Cardiac muscle cell (in vitro differentiated cells and primary cell): ENCODE data around the gene BAZ2A. TPM values are rescaled to one million over a fixed set of nuclear protein-coding genes. Genes with fewer than 3 reads are reported as not detected.

Experiments
- DNase-seq, 2 donors: peaks; one replicate each; pipeline versions ENCODE4 v3.0.0 to v3.0.0-alpha.2; 2010 to 2017; ENCODE audit warnings: low read depth in 1 of 2, low spot score in 1 of 2
- H3K27ac ChIP-seq: fragments of 200-600 bp; sonication (generic); 2 replicates; pipeline ENCODE4 v1.5.1; 2016
- H3K27me3 ChIP-seq: fragments of 200-600 bp; sonication (generic); 2 replicates; pipeline ENCODE4 v1.6.0; 2016; ENCODE audit warnings: control low read depth
- H3K36me3 ChIP-seq: fragments of 200-600 bp; sonication (generic); 2 replicates; pipeline ENCODE4 v1.5.1; 2016; ENCODE audit warnings: control low read depth
- H3K4me1 ChIP-seq: fragments of 200-600 bp; sonication (generic); 2 replicates; pipeline ENCODE4 v1.8.1; 2017; ENCODE audit warnings: low read depth, mild to moderate bottlenecking, mixed run types
- H3K4me3 ChIP-seq: fragments of 200-600 bp; sonication (generic); 2 replicates; pipeline ENCODE4 v1.5.1; 2016; ENCODE audit warnings: mild to moderate bottlenecking
- H3K9me3 ChIP-seq: fragments of 200-600 bp; sonication (generic); 2 replicates; pipeline ENCODE4 v1.5.1; 2017; ENCODE audit warnings: low read depth, mild to moderate bottlenecking, control low read depth
- CTCF ChIP-seq: IDR thresholded peaks from 2 replicates; pipeline ENCODE4 v1.5.1; 2012; ENCODE audit warnings: low read depth, mild to moderate bottlenecking, low read length
- polyA plus RNA-seq: library from polyadenylated mRNA; unstranded; fragments of >200 nt; fragmentation: Nextera tagmentation; extraction: Ambion mirVana; gene quantifications from 2 replicates; pipeline ENCODE4 v1.2.1, GENCODE V29; 2016
- total RNA-seq: library from RNA; depleted of rRNA; stranded (reverse); fragments of >200 nt; gene quantifications from 2 replicates; pipeline ENCODE4 v1.2.3, GENCODE V29; 2016

Gene BAZ2A
- total and polyA plus RNA-seq, 2 experiments from 2014 or later = 65.0 to 153 TPM

- Histone ChIP-seq H3K27ac (peak overlapping the region; percentile 88), H3K4me1 (peaks cover 31% of the 10 kb centered on the region)
- peak; percentile 85 to 86 for DNase-seq
Observed at GRCh38 chr12:56634837-56635791, 5.0 kb upstream of the BAZ2A start.

GRCh38 chr12:56634242-56634836, 4.2 kb upstream of the BAZ2A start:
- Histone ChIP-seq H3K27ac (peak overlapping the region; percentile 88), H3K36me3 (peaks cover 16% of the 10 kb centered on the region), H3K4me3 (peak overlapping the region; percentile 86), H3K4me1 (peaks cover 31% of the 10 kb centered on the region), H3K9me3 (no peaks in the 10 kb centered on the region), H3K27me3 (no peaks in the 10 kb centered on the region)
- TF ChIP-seq CTCF = no peak
- DNase-seq = peak in 1 of 2 donors; percentile 82

More at GRCh38 chr12:56634837-56635791, 5.0 kb upstream of the BAZ2A start:
- Histone ChIP-seq H3K4me3 (peak overlapping the region; percentile 86), H3K36me3 (peaks cover 22% of the 10 kb centered on the region), H3K27me3 (no peaks in the 10 kb centered on the region), H3K9me3 (no peaks in the 10 kb centered on the region)
- TF ChIP-seq CTCF = peak; percentile 62

GRCh38 chr12:56633468-56634241, 3.5 kb upstream of the BAZ2A start:
- Histone ChIP-seq H3K9me3 (no peaks in the 10 kb centered on the region), H3K36me3 (peaks cover 9% of the 10 kb centered on the region), H3K27me3 (no peaks in the 10 kb centered on the region), H3K27ac (peak overlapping the region; percentile 88), H3K4me3 (peak overlapping the region; percentile 86), H3K4me1 (peaks cover 31% of the 10 kb centered on the region)
- no peak for TF ChIP-seq CTCF
- DNase-seq = no peak

- Histone ChIP-seq H3K9me3 (no peaks in the 10 kb centered on the region), H3K36me3 (peaks cover 2% of the 10 kb centered on the region), H3K27ac (peak overlapping the region; percentile 7), H3K4me3 (peak overlapping the region; percentile 6), H3K27me3 (no peaks in the 10 kb centered on the region), H3K4me1 (peaks cover 38% of the 10 kb centered on the region)
- peak in 1 of 2 donors; percentile 12 for DNase-seq
- TF ChIP-seq CTCF = no peak
Observed at GRCh38 chr12:56632701-56633467, 2.8 kb upstream of the BAZ2A start.
